Measurements from ENCODE around the gene MC4R.

The MC4R gene

GRCh38 chr18:60385693-60386092 is 13.1 kb upstream of the MC4R start:
- Histone ChIP-seq H3K4me1 (ENCODE audit: control insufficient read depth, insufficient read depth, low read length) (no peaks in the 10 kb centered on the region), H3K36me3 (ENCODE audit: insufficient read depth, low read length) (no peaks in the 10 kb centered on the region)

GRCh38 chr18:60383893-60384292 is 11.3 kb upstream of the MC4R start:
- no peaks in the 10 kb centered on the region for H3K4me1 ChIP-seq (ENCODE audit: control insufficient read depth, insufficient read depth, low read length)
- H3K4me3 ChIP-seq (ENCODE audit: low read length), result no peak overlapping the region
- H3K9me3 ChIP-seq (replicated peaks; ENCODE audit: low read length), result no peaks in the 10 kb centered on the region
- no peak overlapping the region for H3K4me2 ChIP-seq (ENCODE audit: low read length)
- no peak overlapping the region for H3K9ac ChIP-seq (ENCODE audit: low read depth, low read length)
- peaks cover 9% of the 10 kb centered on the region for H3K27me3 ChIP-seq (ENCODE audit: control insufficient read depth, insufficient read depth, low read length)
- no peaks in the 10 kb centered on the region for H3K36me3 ChIP-seq (ENCODE audit: insufficient read depth, low read length)

More at GRCh38 chr18:60385693-60386092, 13.1 kb upstream of the MC4R start:
- Histone ChIP-seq H3K9me3 (replicated peaks; ENCODE audit: low read length) (no peaks in the 10 kb centered on the region), H3K27me3 (ENCODE audit: control insufficient read depth, insufficient read depth, low read length) (peaks cover 11% of the 10 kb centered on the region), H3K4me2 (ENCODE audit: low read length) (no peak overlapping the region), H3K4me3 (ENCODE audit: low read length) (no peak overlapping the region), H3K9ac (ENCODE audit: low read depth, low read length) (no peak overlapping the region)

GRCh38 chr18:60377778-60378469 is 5.3 kb upstream of the MC4R start:
- Histone ChIP-seq H3K9ac (ENCODE audit: low read depth, low read length) (no peak overlapping the region), H3K27me3 (ENCODE audit: control insufficient read depth, insufficient read depth, low read length) (peaks cover 9% of the 10 kb centered on the region), H3K4me3 (ENCODE audit: low read length) (no peak overlapping the region), H3K4me1 (ENCODE audit: control insufficient read depth, insufficient read depth, low read length) (no peaks in the 10 kb centered on the region), H3K4me2 (ENCODE audit: low read length) (no peak overlapping the region), H3K36me3 (ENCODE audit: insufficient read depth, low read length) (no peaks in the 10 kb centered on the region), H3K9me3 (replicated peaks; ENCODE audit: low read length) (no peaks in the 10 kb centered on the region)

GRCh38 chr18:60372132-60372531 is 443 bp downstream of the MC4R start:
- Histone ChIP-seq H3K9me3 (replicated peaks; ENCODE audit: low read length) (no peaks in the 10 kb centered on the region), H3K4me3 (ENCODE audit: low read length) (no peak overlapping the region), H3K4me2 (ENCODE audit: low read length) (no peak overlapping the region), H3K4me1 (ENCODE audit: control insufficient read depth, insufficient read depth, low read length) (no peaks in the 10 kb centered on the region), H3K27me3 (ENCODE audit: control insufficient read depth, insufficient read depth, low read length) (peaks cover 28% of the 10 kb centered on the region), H3K9ac (ENCODE audit: low read depth, low read length) (no peak overlapping the region), H3K36me3 (ENCODE audit: insufficient read depth, low read length) (no peaks in the 10 kb centered on the region)

GRCh38 chr18:60358516-60358915 is 14.1 kb downstream of the MC4R start:
- H3K9me3 ChIP-seq (replicated peaks; ENCODE audit: low read length), result no peaks in the 10 kb centered on the region

GRCh38 chr18:60350941-60351340 is 21.6 kb downstream of the MC4R start:
- peaks cover 7% of the 10 kb centered on the region for H3K27me3 ChIP-seq (ENCODE audit: control insufficient read depth, insufficient read depth, low read length)
- H3K36me3 ChIP-seq (ENCODE audit: insufficient read depth, low read length), result no peaks in the 10 kb centered on the region
- no peaks in the 10 kb centered on the region for H3K9me3 ChIP-seq (replicated peaks; ENCODE audit: low read length)
- no peak overlapping the region for H3K4me3 ChIP-seq (ENCODE audit: low read length)
- no peak overlapping the region for H3K9ac ChIP-seq (ENCODE audit: low read depth, low read length)
- no peak overlapping the region for H3K4me2 ChIP-seq (ENCODE audit: low read length)
- no peaks in the 10 kb centered on the region for H3K4me1 ChIP-seq (ENCODE audit: control insufficient read depth, insufficient read depth, low read length)

More at GRCh38 chr18:60358516-60358915, 14.1 kb downstream of the MC4R start:
- Histone ChIP-seq H3K36me3 (ENCODE audit: insufficient read depth, low read length) (no peaks in the 10 kb centered on the region), H3K4me3 (ENCODE audit: low read length) (no peak overlapping the region), H3K27me3 (ENCODE audit: control insufficient read depth, insufficient read depth, low read length) (no peaks in the 10 kb centered on the region), H3K4me1 (ENCODE audit: control insufficient read depth, insufficient read depth, low read length) (no peaks in the 10 kb centered on the region), H3K4me2 (ENCODE audit: low read length) (no peak overlapping the region), H3K9ac (ENCODE audit: low read depth, low read length) (no peak overlapping the region)

- Histone ChIP-seq H3K4me3 (ENCODE audit: low read length) (no peak overlapping the region), H3K4me2 (ENCODE audit: low read length) (no peak overlapping the region), H3K36me3 (ENCODE audit: insufficient read depth, low read length) (no peaks in the 10 kb centered on the region), H3K9ac (ENCODE audit: low read depth, low read length) (no peak overlapping the region), H3K4me1 (ENCODE audit: control insufficient read depth, insufficient read depth, low read length) (no peaks in the 10 kb centered on the region), H3K27me3 (ENCODE audit: control insufficient read depth, insufficient read depth, low read length) (peaks cover 7% of the 10 kb centered on the region), H3K9me3 (replicated peaks; ENCODE audit: low read length) (no peaks in the 10 kb centered on the region)
These were observed 22.4 kb downstream of the MC4R start for GRCh38 chr18:60350150-60350549.

- no peak overlapping the region for H3K4me2 ChIP-seq (ENCODE audit: low read length)
- no peak overlapping the region for H3K4me3 ChIP-seq (ENCODE audit: low read length)
- no peaks in the 10 kb centered on the region for H3K9me3 ChIP-seq (replicated peaks; ENCODE audit: low read length)
- no peaks in the 10 kb centered on the region for H3K4me1 ChIP-seq (ENCODE audit: control insufficient read depth, insufficient read depth, low read length)
- H3K36me3 ChIP-seq (ENCODE audit: insufficient read depth, low read length), result no peaks in the 10 kb centered on the region
- peaks cover 7% of the 10 kb centered on the region for H3K27me3 ChIP-seq (ENCODE audit: control insufficient read depth, insufficient read depth, low read length)
- H3K9ac ChIP-seq (ENCODE audit: low read depth, low read length), result no peak overlapping the region
These were observed 25.0 kb downstream of the MC4R start for GRCh38 chr18:60347526-60348045.

- no peak overlapping the region for H3K9ac ChIP-seq (ENCODE audit: low read depth, low read length)
- H3K36me3 ChIP-seq (ENCODE audit: insufficient read depth, low read length), result no peaks in the 10 kb centered on the region
- H3K4me3 ChIP-seq (ENCODE audit: low read length), result no peak overlapping the region
- no peaks in the 10 kb centered on the region for H3K27me3 ChIP-seq (ENCODE audit: control insufficient read depth, insufficient read depth, low read length)
- H3K4me2 ChIP-seq (ENCODE audit: low read length), result no peak overlapping the region
- H3K9me3 ChIP-seq (replicated peaks; ENCODE audit: low read length), result no peaks in the 10 kb centered on the region
- no peaks in the 10 kb centered on the region for H3K4me1 ChIP-seq (ENCODE audit: control insufficient read depth, insufficient read depth, low read length)
These were observed 33.6 kb downstream of the MC4R start for GRCh38 chr18:60339018-60339417.

GRCh38 chr18:60331890-60332289 is 40.7 kb downstream of the MC4R start:
- Histone ChIP-seq H3K4me1 (ENCODE audit: control insufficient read depth, insufficient read depth, low read length) (no peaks in the 10 kb centered on the region), H3K36me3 (ENCODE audit: insufficient read depth, low read length) (no peaks in the 10 kb centered on the region), H3K9ac (ENCODE audit: low read depth, low read length) (no peak overlapping the region), H3K27me3 (ENCODE audit: control insufficient read depth, insufficient read depth, low read length) (no peaks in the 10 kb centered on the region), H3K9me3 (replicated peaks; ENCODE audit: low read length) (no peaks in the 10 kb centered on the region), H3K4me3 (ENCODE audit: low read length) (no peak overlapping the region), H3K4me2 (ENCODE audit: low read length) (no peak overlapping the region)

GRCh38 chr18:60329131-60329530 is 43.4 kb downstream of the MC4R start:
- Histone ChIP-seq H3K4me1 (ENCODE audit: control insufficient read depth, insufficient read depth, low read length) (no peaks in the 10 kb centered on the region), H3K36me3 (ENCODE audit: insufficient read depth, low read length) (no peaks in the 10 kb centered on the region), H3K4me2 (ENCODE audit: low read length) (no peak overlapping the region), H3K9ac (ENCODE audit: low read depth, low read length) (no peak overlapping the region), H3K4me3 (ENCODE audit: low read length) (no peak overlapping the region), H3K27me3 (ENCODE audit: control insufficient read depth, insufficient read depth, low read length) (no peaks in the 10 kb centered on the region), H3K9me3 (replicated peaks; ENCODE audit: low read length) (no peaks in the 10 kb centered on the region)

GRCh38 chr18:60327880-60328279 is 44.7 kb downstream of the MC4R start:
- Histone ChIP-seq H3K4me3 (ENCODE audit: low read length) (no peak overlapping the region), H3K4me2 (ENCODE audit: low read length) (no peak overlapping the region), H3K4me1 (ENCODE audit: control insufficient read depth, insufficient read depth, low read length) (no peaks in the 10 kb centered on the region), H3K9me3 (replicated peaks; ENCODE audit: low read length) (no peaks in the 10 kb centered on the region), H3K9ac (ENCODE audit: low read depth, low read length) (no peak overlapping the region), H3K27me3 (ENCODE audit: control insufficient read depth, insufficient read depth, low read length) (no peaks in the 10 kb centered on the region), H3K36me3 (ENCODE audit: insufficient read depth, low read length) (no peaks in the 10 kb centered on the region)
